ENCODE measurements around the gene MORN2.

GRCh38 chr2:38887902-38888554 is 12.3 kb downstream of the MORN2 start:
- TF ChIP-seq CTCF (IDR thresholded peaks at IDR 0.05; ENCODE audit: low read length), result no peak
- TF ChIP-seq EZH2phosphoT487 (IDR thresholded peaks at IDR 0.05; ENCODE audit: low read length), result no peak
- no peak for TF ChIP-seq EZH2 (optimal IDR thresholded peaks at IDR 0.05; ENCODE audit: low read depth, low read length)
